HG03432 (cell line): ENCODE measurements around the gene SSH3.

Experiments used
- ATAC-seq: cut with Tn5 transposase; IDR thresholded peaks from one replicate; pipeline ENCODE4 v1.9.1; 2021; ENCODE audit warnings: mild to moderate bottlenecking, moderate library complexity; ENCODE audit not compliant: unreplicated experiment

The SSH3 gene

DNA sequence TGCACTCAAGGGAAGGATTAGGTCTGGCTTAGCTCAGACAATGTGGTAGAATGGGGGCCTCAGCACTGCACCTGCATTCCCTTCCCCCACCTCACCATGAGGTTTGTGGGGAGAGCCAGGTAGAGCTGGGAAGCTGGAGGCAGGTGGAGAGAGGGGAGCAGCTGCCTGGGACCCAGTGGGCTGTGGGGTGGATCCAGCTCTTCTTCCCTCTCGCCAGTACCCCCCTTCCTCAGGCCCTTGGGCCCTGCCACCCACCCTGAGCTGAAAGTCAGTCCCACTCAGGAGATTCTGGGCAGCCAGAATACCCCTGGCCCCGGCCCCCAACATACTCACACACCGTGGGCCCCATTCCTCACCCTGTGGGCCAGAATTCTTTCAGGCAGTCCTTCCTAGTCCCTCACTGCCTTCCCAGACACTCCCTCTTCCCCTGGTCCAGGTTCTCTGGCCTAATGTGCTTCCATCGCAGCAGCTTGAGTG lies 53.1 kb downstream of the SSH3 start:
- no peak for ATAC-seq

DNA sequence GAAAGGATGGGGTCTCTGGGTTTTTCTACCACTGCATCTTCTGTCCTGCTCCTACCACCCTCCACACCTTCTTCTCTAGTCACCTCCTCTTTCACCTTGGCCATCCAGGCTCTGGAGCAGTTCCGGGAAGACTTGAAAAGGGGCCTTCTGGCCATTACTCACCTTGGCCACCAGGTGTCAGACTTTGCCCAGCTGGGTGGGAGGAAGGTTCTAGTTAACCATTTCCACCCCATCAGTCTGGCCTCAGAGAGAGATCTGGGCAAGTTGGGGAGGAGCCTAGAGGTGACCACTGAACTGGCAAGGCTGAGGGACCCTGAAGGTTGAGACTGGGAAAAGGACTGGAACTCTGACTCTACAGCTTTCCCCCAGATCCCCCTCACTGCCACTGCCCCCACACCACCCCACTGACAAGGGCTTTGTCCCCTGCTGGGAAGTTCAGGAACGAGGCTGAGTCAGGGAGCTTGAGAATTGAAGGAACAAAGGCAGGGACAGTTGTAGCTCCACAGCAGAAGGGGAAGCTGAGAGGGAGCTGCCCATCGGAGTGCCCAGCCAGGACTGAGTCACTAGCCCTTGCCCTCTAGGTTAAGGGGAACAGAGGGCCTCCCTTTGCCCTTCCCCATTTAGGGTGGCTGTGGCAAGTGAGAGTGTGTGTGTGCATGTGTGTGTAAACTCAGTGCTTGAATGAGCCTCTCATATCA lies 53.7 kb downstream of the SSH3 start:
- no peak for ATAC-seq

DNA sequence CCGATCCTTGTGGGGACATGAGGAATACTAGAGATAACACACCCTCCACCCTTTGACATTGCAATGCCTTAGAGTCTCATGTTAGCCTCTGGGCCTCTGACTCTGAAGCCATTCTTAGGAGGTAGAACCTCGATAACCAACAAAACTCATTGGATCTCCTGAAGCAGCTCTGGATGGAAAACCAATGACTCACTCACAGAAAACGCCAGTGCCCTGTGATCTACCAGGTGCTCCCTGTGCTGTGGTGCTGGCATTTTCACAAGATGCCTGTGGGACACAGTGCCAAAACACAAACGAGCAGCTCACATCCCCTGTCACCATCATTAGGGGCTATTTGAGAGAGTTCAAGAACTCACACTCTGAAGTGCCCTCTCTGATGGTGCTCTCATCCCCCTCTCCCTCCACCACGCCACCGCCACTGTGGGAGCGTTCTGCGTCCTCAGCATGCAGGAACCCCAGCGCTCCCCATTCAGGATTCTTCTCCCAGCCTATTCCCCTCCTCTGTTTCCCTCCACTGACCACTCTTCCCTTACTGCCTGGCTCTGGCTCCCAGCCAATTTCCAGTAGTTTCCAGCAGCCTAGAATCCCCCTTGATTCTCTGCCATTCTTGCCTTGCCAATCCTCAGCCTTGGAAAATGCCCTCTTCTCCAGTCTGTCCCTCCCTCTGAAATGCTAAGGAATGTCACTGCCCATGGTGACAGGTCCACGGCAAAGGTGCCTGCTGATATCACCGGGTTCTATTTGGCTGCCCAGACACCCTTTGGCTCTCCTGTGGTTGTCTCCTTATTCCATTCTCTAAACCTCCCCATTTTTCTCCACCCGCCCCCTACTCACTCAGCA lies 54.7 kb downstream of the SSH3 start:
- ATAC-seq: no peak
